Measurements from ENCODE around the gene C10orf53.

DNA sequence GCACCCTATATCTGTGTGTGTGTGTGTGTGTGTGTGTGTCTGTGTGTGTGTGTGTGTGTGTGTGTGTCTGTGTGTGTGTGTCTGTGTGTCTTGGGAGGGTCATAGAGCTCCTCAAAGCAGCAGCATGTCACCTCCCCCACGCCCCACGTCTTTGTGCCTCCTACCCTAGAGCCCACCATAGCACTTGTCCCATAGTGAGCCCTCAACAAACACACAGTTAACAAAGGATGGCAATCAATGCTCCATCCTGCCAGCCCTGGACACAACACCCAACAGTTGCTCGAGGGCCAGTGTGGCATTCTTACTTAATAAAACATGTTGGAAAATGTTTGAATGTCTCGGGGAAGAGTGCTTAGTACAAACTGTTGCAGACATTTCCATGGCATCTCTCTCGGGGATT, 30.5 kb downstream of the C10orf53 start:
- TF ChIP-seq, protein P1, sequence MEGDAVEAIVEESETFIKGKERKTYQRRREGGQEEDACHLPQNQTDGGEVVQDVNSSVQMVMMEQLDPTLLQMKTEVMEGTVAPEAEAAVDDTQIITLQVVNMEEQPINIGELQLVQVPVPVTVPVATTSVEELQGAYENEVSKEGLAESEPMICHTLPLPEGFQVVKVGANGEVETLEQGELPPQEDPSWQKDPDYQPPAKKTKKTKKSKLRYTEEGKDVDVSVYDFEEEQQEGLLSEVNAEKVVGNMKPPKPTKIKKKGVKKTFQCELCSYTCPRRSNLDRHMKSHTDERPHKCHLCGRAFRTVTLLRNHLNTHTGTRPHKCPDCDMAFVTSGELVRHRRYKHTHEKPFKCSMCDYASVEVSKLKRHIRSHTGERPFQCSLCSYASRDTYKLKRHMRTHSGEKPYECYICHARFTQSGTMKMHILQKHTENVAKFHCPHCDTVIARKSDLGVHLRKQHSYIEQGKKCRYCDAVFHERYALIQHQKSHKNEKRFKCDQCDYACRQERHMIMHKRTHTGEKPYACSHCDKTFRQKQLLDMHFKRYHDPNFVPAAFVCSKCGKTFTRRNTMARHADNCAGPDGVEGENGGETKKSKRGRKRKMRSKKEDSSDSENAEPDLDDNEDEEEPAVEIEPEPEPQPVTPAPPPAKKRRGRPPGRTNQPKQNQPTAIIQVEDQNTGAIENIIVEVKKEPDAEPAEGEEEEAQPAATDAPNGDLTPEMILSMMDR (IDR thresholded peaks at IDR 0.05), result no peak
- TF ChIP-seq EZH2phosphoT487 (IDR thresholded peaks at IDR 0.05), result no peak
